Measurements from ENCODE around the gene POU2F1. TPM values are rescaled to one million over a fixed set of nuclear protein-coding genes. Genes with fewer than 3 reads are reported as not detected.

POU2F1 gene
- polyA plus RNA-seq, 1 donor from 2014 or later = 10.9 TPM

DNA sequence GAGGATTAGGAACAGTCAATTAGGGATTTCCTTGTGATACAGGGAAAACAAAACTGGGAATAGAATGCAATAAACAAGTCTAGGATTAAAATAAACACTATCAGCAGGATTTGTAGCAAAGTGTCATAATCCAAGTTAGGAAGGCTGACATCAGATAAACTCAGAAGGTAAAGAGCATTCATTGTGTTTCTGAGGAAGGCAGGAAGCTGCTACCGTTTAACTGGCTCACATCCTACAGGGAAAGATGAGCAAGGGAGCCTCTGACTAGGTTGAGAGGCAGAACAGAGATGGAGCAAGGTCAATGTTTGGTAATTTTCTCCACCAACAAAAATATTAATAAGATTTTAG lies 124.7 kb downstream of the POU2F1 start:
- Histone ChIP-seq H3K4me3 (ENCODE audit: low read length) (no peak overlapping the region), H3F3A (ENCODE audit: insufficient read depth, low read length, poor library complexity, severe bottlenecking) (no peaks in the 10 kb centered on the region), H3K27me3 (ENCODE audit: insufficient read depth, low read depth, low read length) (no peaks in the 10 kb centered on the region), H3K79me2 (replicated peaks; ENCODE audit: insufficient read depth, low read length) (peaks cover 3% of the 10 kb centered on the region), H2AFZ (ENCODE audit: low read depth, low read length) (no peak overlapping the region), H3K9me2 (ENCODE audit: insufficient read depth, low read length) (no peaks in the 10 kb centered on the region), H3K9me3 (ENCODE audit: low read length) (no peaks in the 10 kb centered on the region), H3K4me2 (ENCODE audit: low read length) (no peak overlapping the region), H4K20me1 (ENCODE audit: insufficient read depth) (no peaks in the 10 kb centered on the region), H3K27ac (ENCODE audit: low read length) (no peak overlapping the region), H3K9ac (ENCODE audit: low read length) (no peak overlapping the region), H3K36me3 (ENCODE audit: insufficient read depth, low read length) (no peaks in the 10 kb centered on the region)
- TF ChIP-seq EZH2 (IDR thresholded peaks at IDR 0.05; ENCODE audit: borderline replicate concordance, insufficient read depth, low read length, poor library complexity, severe bottlenecking) (no peak), EP300 (conservative IDR thresholded peaks at IDR 0.05; ENCODE audit: poor library complexity, severe bottlenecking) (no peak), POLR2AphosphoS5 (IDR thresholded peaks at IDR 0.05) (no peak), SMC3 (conservative IDR thresholded peaks at IDR 0.05; ENCODE audit: poor library complexity) (no peak), MXI1 (conservative IDR thresholded peaks at IDR 0.05; ENCODE audit: poor library complexity, severe bottlenecking) (no peak), TAF1 (IDR thresholded peaks at IDR 0.05; ENCODE audit: low read depth) (no peak), RAD21 (conservative IDR thresholded peaks at IDR 0.05) (no peak)
- TF ChIP-seq, protein P1, sequence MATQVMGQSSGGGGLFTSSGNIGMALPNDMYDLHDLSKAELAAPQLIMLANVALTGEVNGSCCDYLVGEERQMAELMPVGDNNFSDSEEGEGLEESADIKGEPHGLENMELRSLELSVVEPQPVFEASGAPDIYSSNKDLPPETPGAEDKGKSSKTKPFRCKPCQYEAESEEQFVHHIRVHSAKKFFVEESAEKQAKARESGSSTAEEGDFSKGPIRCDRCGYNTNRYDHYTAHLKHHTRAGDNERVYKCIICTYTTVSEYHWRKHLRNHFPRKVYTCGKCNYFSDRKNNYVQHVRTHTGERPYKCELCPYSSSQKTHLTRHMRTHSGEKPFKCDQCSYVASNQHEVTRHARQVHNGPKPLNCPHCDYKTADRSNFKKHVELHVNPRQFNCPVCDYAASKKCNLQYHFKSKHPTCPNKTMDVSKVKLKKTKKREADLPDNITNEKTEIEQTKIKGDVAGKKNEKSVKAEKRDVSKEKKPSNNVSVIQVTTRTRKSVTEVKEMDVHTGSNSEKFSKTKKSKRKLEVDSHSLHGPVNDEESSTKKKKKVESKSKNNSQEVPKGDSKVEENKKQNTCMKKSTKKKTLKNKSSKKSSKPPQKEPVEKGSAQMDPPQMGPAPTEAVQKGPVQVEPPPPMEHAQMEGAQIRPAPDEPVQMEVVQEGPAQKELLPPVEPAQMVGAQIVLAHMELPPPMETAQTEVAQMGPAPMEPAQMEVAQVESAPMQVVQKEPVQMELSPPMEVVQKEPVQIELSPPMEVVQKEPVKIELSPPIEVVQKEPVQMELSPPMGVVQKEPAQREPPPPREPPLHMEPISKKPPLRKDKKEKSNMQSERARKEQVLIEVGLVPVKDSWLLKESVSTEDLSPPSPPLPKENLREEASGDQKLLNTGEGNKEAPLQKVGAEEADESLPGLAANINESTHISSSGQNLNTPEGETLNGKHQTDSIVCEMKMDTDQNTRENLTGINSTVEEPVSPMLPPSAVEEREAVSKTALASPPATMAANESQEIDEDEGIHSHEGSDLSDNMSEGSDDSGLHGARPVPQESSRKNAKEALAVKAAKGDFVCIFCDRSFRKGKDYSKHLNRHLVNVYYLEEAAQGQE (IDR thresholded peaks at IDR 0.05; ENCODE audit: borderline replicate concordance) = no peak
- TF ChIP-seq, protein P2, sequence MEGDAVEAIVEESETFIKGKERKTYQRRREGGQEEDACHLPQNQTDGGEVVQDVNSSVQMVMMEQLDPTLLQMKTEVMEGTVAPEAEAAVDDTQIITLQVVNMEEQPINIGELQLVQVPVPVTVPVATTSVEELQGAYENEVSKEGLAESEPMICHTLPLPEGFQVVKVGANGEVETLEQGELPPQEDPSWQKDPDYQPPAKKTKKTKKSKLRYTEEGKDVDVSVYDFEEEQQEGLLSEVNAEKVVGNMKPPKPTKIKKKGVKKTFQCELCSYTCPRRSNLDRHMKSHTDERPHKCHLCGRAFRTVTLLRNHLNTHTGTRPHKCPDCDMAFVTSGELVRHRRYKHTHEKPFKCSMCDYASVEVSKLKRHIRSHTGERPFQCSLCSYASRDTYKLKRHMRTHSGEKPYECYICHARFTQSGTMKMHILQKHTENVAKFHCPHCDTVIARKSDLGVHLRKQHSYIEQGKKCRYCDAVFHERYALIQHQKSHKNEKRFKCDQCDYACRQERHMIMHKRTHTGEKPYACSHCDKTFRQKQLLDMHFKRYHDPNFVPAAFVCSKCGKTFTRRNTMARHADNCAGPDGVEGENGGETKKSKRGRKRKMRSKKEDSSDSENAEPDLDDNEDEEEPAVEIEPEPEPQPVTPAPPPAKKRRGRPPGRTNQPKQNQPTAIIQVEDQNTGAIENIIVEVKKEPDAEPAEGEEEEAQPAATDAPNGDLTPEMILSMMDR (IDR thresholded peaks at IDR 0.05; ENCODE audit: poor library complexity, severe bottlenecking) = no peak

DNA sequence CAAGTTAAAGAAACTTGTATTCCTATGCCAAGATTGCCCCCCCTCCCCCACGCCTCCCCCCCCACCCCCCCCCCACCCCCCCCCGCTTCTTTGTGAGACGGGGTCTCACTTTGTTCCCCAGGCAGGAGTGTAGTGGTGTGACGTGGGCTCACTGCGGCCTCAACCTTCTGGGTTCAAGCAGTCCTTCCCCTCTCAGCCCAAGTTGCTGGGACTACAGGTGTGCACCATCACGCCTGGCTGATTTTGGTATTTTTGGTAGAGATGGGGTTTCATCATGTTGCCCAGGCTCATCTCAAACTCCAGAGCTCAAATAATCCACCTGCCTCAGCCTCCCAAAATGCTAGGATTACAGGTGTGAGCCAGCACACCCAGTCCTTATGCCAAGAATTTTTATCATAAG lies 136.6 kb downstream of the POU2F1 start:
- Histone ChIP-seq H3K4me3 (ENCODE audit: low read length) (no peak overlapping the region), H3K4me2 (ENCODE audit: low read length) (no peak overlapping the region), H3K79me2 (replicated peaks; ENCODE audit: insufficient read depth, low read length) (peaks cover 24% of the 10 kb centered on the region), H3K9me3 (ENCODE audit: low read length) (no peaks in the 10 kb centered on the region), H3K9me2 (ENCODE audit: insufficient read depth, low read length) (no peaks in the 10 kb centered on the region), H3K27ac (ENCODE audit: low read length) (no peak overlapping the region), H3K27me3 (ENCODE audit: insufficient read depth, low read depth, low read length) (no peaks in the 10 kb centered on the region), H2AFZ (ENCODE audit: low read depth, low read length) (no peak overlapping the region), H4K20me1 (ENCODE audit: insufficient read depth) (no peaks in the 10 kb centered on the region), H3K36me3 (ENCODE audit: insufficient read depth, low read length) (no peaks in the 10 kb centered on the region), H3K9ac (ENCODE audit: low read length) (no peak overlapping the region), H3F3A (ENCODE audit: insufficient read depth, low read length, poor library complexity, severe bottlenecking) (no peaks in the 10 kb centered on the region)
- no peak for TF ChIP-seq EP300 (conservative IDR thresholded peaks at IDR 0.05; ENCODE audit: poor library complexity, severe bottlenecking)
- no peak for TF ChIP-seq TAF1 (IDR thresholded peaks at IDR 0.05; ENCODE audit: low read depth)
- no peak for TF ChIP-seq SMC3 (conservative IDR thresholded peaks at IDR 0.05; ENCODE audit: poor library complexity)
- no peak for TF ChIP-seq MXI1 (conservative IDR thresholded peaks at IDR 0.05; ENCODE audit: poor library complexity, severe bottlenecking)
- no peak for TF ChIP-seq EZH2 (IDR thresholded peaks at IDR 0.05; ENCODE audit: borderline replicate concordance, insufficient read depth, low read length, poor library complexity, severe bottlenecking)
